Mammary epithelial cell (primary cell): Measurements from ENCODE around the gene SPEF2.

ENCODE experiments used
- CTCF ChIP-seq, 2 donors: IDR thresholded peaks in 1 of 2; conservative IDR thresholded peaks in 1 of 2; 2 replicates each; pipeline ENCODE4 v1.5.1; 2011 to 2012; ENCODE audit warnings: inconsistent platforms in 2 of 2, low read length in 2 of 2, mild to moderate bottlenecking in 2 of 2, control low read depth in 1 of 2, low read depth in 1 of 2; ENCODE audit not compliant: insufficient read depth in 1 of 2; ENCODE audit errors: extremely low read depth in 1 of 2
- EZH2 ChIP-seq: IDR thresholded peaks from 2 replicates; pipeline ENCODE4 v1.6.1; 2012; ENCODE audit warnings: low read length, inconsistent platforms, borderline replicate concordance

GRCh38 chr5:35634326-35634725 is 16.7 kb downstream of the SPEF2 start:
- TF ChIP-seq CTCF (conservative IDR thresholded peaks at IDR 0.05 in 1 of 2, IDR thresholded peaks at IDR 0.05 in 1 of 2; ENCODE audit: extremely low read depth in 1 of 2, insufficient read depth in 1 of 2, low read depth in 1 of 2, low read length in 2 of 2), result no peak
- no peak for TF ChIP-seq EZH2
